HepG2 (cell line): Measurements from ENCODE around the gene NUDT9. TPM values are rescaled to one million over a fixed set of nuclear protein-coding genes. Genes with fewer than 3 reads are reported as not detected.

Experiments
- BHLHE40 ChIP-seq: IDR thresholded peaks from 2 replicates; pipeline ENCODE4 v1.6.1; 2011; ENCODE audit warnings: low read length, improper control_type of control experiment
- DBP ChIP-seq: sonication (generic); formaldehyde crosslinking; IDR thresholded peaks from 2 replicates; pipeline ENCODE4 v1.4.0; 2020; ENCODE audit warnings: missing genetic modification reagents; ENCODE audit errors: not compliant biosample characterization
- FIP1L1 ChIP-seq: fragments of 200-400 bp; formaldehyde crosslinking; IDR thresholded peaks from 2 replicates; pipeline ENCODE4 v1.6.1; 2018; ENCODE audit warnings: low read depth, mild to moderate bottlenecking, low read length, moderate library complexity, borderline replicate concordance; ENCODE audit not compliant: insufficient read depth
- GLI4 ChIP-seq: sonication (generic); formaldehyde crosslinking; IDR thresholded peaks from 2 replicates; pipeline ENCODE4 v1.5.1; 2020; ENCODE audit warnings: missing genetic modification reagents, mild to moderate bottlenecking, moderate library complexity, borderline replicate concordance
- HNF4A ChIP-seq: sonication (generic); formaldehyde crosslinking; IDR thresholded peaks from 2 replicates; pipeline ENCODE4 v1.4.0; 2020; ENCODE audit warnings: missing genetic modification reagents
- ISL2 ChIP-seq: sonication (generic); formaldehyde crosslinking; IDR thresholded peaks from 2 replicates; pipeline ENCODE4 v1.5.0; 2020; ENCODE audit warnings: missing genetic modification reagents
- MEIS1 ChIP-seq: sonication (generic); formaldehyde crosslinking; IDR thresholded peaks from 2 replicates; pipeline ENCODE4 v1.9.0; 2021; ENCODE audit warnings: mild to moderate bottlenecking, missing genetic modification reagents, moderate library complexity, borderline replicate concordance
- RARA ChIP-seq: IDR thresholded peaks from 2 replicates; pipeline ENCODE4 v1.6.1; 2016; ENCODE audit warnings: missing genetic modification reagents, missing compliant biosample characterization
- RNF2 ChIP-seq: fragments of 450-650 bp; conservative IDR thresholded peaks from 2 replicates; pipeline ENCODE4 v1.6.1; 2016; ENCODE audit warnings: low read depth
- SRSF4 ChIP-seq: fragments of 200-400 bp; formaldehyde crosslinking; IDR thresholded peaks from one replicate; pipeline ENCODE4 v1.6.1; 2018; ENCODE audit warnings: mild to moderate bottlenecking, low read depth, low read length, moderate library complexity; ENCODE audit not compliant: poor library complexity, severe bottlenecking
- ZBTB38 ChIP-seq: sonication (generic); formaldehyde crosslinking; IDR thresholded peaks from 2 replicates; pipeline ENCODE4 v1.5.1; 2020; ENCODE audit warnings: mild to moderate bottlenecking, missing genetic modification reagents
- ZBTB7B ChIP-seq: sonication (generic); formaldehyde crosslinking; IDR thresholded peaks from 2 replicates; pipeline ENCODE4 v1.4.0; 2020; ENCODE audit warnings: missing genetic modification reagents
- ZEB1 ChIP-seq: IDR thresholded peaks from 2 replicates; pipeline ENCODE4 v1.6.1; 2012; ENCODE audit warnings: mild to moderate bottlenecking, low read depth, inconsistent platforms; ENCODE audit not compliant: insufficient replicate concordance
- ZNF30 ChIP-seq: sonication (generic); formaldehyde crosslinking; IDR thresholded peaks from 2 replicates; pipeline ENCODE4 v1.5.0; 2020; ENCODE audit warnings: mild to moderate bottlenecking, missing genetic modification reagents
- ZNF414 ChIP-seq: sonication (generic); formaldehyde crosslinking; IDR thresholded peaks from 2 replicates; pipeline ENCODE4 v1.5.0; 2020; ENCODE audit warnings: missing genetic modification reagents
- ZNF430 ChIP-seq: sonication (generic); formaldehyde crosslinking; IDR thresholded peaks from 2 replicates; pipeline ENCODE4 v1.9.0; 2021; ENCODE audit warnings: mild to moderate bottlenecking, missing genetic modification reagents
- polyA plus RNA-seq, 8 experiments: library from polyadenylated mRNA; depleted of rRNA in 3 of 8; stranded (reverse) in 7 of 8; unstranded in 1 of 8; fragments of >200 nt; fragmentation: Illumina TruSeq in 4 of 8; extraction: Trizol in 4 of 8; gene quantifications; 2 replicates each; pipeline versions ENCODE4 v1.2.1 to v1.2.3, GENCODE V29; 2011 to 2016; ENCODE audit warnings: low read depth in 4 of 8, missing spikeins in 1 of 8, mixed read lengths in 1 of 8; ENCODE audit not compliant: insufficient read depth in 1 of 8
- total RNA-seq, 5 experiments: library from RNA; depleted of rRNA; stranded (reverse); fragments of >200 nt; fragmentation: Illumina TruSeq; extraction: Trizol; gene quantifications; 2 replicates each; pipeline ENCODE4 v1.2.3, GENCODE V29; 2016; ENCODE audit warnings: low read depth in 1 of 5
- TF ChIP-seq, protein P1 (sequence below): sonication (generic); formaldehyde crosslinking; IDR thresholded peaks from 2 replicates; pipeline ENCODE4 v1.4.0; 2020; ENCODE audit warnings: missing genetic modification reagents
- TF ChIP-seq, protein P2 (sequence below): sonication (generic); formaldehyde crosslinking; IDR thresholded peaks from 2 replicates; pipeline ENCODE4 v1.8.0; 2022; ENCODE audit warnings: low read depth, missing genetic modification reagents
- TF ChIP-seq, protein P3 (sequence below): sonication (generic); formaldehyde crosslinking; conservative IDR thresholded peaks from 2 replicates; pipeline ENCODE4 v1.5.0; 2020; ENCODE audit warnings: missing genetic modification reagents
- TF ChIP-seq, protein P4 (sequence below): sonication (generic); formaldehyde crosslinking; conservative IDR thresholded peaks from 2 replicates; pipeline ENCODE4 v1.4.0; 2020; ENCODE audit warnings: missing genetic modification reagents

Gene NUDT9
- total and polyA plus RNA-seq, 2 of the 13 experiments (the other 11 are each of a cell fraction or from before 2014, with no cell fraction given) = 10.4 to 12.3 TPM

GRCh38 chr4:87416965-87417364 is 5.4 kb upstream of the NUDT9 start (continued):
- TF ChIP-seq, protein P1, sequence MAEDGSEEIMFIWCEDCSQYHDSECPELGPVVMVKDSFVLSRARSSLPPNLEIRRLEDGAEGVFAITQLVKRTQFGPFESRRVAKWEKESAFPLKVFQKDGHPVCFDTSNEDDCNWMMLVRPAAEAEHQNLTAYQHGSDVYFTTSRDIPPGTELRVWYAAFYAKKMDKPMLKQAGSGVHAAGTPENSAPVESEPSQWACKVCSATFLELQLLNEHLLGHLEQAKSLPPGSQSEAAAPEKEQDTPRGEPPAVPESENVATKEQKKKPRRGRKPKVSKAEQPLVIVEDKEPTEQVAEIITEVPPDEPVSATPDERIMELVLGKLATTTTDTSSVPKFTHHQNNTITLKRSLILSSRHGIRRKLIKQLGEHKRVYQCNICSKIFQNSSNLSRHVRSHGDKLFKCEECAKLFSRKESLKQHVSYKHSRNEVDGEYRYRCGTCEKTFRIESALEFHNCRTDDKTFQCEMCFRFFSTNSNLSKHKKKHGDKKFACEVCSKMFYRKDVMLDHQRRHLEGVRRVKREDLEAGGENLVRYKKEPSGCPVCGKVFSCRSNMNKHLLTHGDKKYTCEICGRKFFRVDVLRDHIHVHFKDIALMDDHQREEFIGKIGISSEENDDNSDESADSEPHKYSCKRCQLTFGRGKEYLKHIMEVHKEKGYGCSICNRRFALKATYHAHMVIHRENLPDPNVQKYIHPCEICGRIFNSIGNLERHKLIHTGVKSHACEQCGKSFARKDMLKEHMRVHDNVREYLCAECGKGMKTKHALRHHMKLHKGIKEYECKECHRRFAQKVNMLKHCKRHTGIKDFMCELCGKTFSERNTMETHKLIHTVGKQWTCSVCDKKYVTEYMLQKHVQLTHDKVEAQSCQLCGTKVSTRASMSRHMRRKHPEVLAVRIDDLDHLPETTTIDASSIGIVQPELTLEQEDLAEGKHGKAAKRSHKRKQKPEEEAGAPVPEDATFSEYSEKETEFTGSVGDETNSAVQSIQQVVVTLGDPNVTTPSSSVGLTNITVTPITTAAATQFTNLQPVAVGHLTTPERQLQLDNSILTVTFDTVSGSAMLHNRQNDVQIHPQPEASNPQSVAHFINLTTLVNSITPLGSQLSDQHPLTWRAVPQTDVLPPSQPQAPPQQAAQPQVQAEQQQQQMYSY (CRISPR knock-in tag) = no peak
- TF ChIP-seq ZEB1 (no peak), ZNF414 (no peak), MEIS1 (CRISPR knock-in tag) (no peak), GLI4 (CRISPR knock-in tag) (no peak), ZBTB38 (CRISPR knock-in tag) (no peak), DBP (CRISPR knock-in tag) (no peak), ZNF430 (no peak), BHLHE40 (no peak), RARA (CRISPR knock-in tag) (peak; percentile 50; the same call in 1 of the 2 replicates), RNF2 (no peak), ZBTB7B (CRISPR knock-in tag) (no peak), SRSF4 (no peak), HNF4A (CRISPR knock-in tag) (peak; percentile 69), ZNF30 (CRISPR knock-in tag) (no peak), ISL2 (0 out of 2 replicates have a peak, but pooled peaks have one; percentile 19), FIP1L1 (no peak)
- TF ChIP-seq, protein P2, sequence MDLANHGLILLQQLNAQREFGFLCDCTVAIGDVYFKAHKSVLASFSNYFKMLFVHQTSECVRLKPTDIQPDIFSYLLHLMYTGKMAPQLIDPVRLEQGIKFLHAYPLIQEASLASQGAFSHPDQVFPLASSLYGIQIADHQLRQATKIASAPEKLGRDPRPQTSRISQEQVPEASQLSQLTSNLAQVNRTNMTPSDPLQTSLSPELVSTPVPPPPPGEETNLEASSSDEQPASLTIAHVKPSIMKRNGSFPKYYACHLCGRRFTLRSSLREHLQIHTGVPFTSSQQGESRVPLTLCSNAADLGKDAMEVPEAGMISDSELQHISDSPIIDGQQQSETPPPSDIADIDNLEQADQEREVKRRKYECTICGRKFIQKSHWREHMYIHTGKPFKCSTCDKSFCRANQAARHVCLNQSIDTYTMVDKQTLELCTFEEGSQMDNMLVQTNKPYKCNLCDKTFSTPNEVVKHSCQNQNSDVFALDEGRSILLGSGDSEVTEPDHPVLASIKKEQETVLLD (CRISPR knock-in tag) = no peak
- TF ChIP-seq, protein P3, sequence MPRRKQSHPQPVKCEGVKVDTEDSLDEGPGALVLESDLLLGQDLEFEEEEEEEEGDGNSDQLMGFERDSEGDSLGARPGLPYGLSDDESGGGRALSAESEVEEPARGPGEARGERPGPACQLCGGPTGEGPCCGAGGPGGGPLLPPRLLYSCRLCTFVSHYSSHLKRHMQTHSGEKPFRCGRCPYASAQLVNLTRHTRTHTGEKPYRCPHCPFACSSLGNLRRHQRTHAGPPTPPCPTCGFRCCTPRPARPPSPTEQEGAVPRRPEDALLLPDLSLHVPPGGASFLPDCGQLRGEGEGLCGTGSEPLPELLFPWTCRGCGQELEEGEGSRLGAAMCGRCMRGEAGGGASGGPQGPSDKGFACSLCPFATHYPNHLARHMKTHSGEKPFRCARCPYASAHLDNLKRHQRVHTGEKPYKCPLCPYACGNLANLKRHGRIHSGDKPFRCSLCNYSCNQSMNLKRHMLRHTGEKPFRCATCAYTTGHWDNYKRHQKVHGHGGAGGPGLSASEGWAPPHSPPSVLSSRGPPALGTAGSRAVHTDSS (CRISPR knock-in tag) = no peak
- TF ChIP-seq, protein P4, sequence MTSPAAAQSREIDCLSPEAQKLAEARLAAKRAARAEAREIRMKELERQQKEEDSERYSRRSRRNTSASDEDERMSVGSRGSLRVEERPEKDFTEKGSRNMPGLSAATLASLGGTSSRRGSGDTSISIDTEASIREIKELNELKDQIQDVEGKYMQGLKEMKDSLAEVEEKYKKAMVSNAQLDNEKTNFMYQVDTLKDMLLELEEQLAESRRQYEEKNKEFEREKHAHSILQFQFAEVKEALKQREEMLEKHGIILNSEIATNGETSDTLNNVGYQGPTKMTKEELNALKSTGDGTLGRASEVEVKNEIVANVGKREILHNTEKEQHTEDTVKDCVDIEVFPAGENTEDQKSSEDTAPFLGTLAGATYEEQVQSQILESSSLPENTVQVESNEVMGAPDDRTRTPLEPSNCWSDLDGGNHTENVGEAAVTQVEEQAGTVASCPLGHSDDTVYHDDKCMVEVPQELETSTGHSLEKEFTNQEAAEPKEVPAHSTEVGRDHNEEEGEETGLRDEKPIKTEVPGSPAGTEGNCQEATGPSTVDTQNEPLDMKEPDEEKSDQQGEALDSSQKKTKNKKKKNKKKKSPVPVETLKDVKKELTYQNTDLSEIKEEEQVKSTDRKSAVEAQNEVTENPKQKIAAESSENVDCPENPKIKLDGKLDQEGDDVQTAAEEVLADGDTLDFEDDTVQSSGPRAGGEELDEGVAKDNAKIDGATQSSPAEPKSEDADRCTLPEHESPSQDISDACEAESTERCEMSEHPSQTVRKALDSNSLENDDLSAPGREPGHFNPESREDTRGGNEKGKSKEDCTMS (CRISPR knock-in tag) = no peak
